SIG-M5 (cell line): ENCODE data around the gene RNU1-4.
"Not testable (repeated sequence)": the region's sequence is repeated elsewhere in the genome, so short reads cannot be mapped to it uniquely, and the experiment has no call there.

Source experiments
- DNase-seq: peaks from one replicate; lab custom pipeline; 2025; lab: John Stamatoyannopoulos, UW

The RNU1-4 gene

DNA sequence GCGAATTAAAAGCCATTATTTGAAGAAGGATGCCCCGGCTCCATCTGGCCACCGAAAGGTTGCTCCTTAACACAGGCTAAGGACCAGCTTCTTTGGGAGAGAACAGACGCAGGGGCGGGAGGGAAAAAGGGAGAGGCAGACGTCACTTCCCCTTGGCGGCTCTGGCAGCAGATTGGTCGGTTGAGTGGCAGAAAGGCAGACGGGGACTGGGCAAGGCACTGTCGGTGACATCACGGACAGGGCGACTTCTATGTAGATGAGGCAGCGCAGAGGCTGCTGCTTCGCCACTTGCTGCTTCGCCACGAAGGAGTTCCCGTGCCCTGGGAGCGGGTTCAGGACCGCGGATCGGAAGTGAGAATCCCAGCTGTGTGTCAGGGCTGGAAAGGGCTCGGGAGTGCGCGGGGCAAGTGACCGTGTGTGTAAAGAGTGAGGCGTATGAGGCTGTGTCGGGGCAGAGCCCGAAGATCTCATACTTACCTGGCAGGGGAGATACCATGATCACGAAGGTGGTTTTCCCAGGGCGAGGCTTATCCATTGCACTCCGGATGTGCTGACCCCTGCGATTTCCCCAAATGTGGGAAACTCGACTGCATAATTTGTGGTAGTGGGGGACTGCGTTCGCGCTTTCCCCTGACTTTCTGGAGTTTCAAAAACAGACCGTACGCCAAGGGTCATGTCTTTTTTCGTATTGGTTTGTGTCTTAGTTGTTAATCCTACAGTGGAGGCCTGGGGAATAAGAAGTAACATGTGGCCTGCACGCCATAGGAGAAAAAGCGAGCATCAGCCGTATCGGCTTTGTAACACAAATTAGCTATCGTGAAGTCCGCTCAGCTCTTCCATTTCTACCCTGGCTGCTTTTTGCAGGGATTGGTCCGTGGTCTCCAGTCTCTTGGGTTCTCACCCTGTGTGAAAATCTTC, at the start of gene RNU1-4:
Gene RNU1-4, plus strand, starts transcription at position 470 of the 918 bp plus-strand sequence.
- DNase-seq: not testable (repeated sequence)

DNA sequence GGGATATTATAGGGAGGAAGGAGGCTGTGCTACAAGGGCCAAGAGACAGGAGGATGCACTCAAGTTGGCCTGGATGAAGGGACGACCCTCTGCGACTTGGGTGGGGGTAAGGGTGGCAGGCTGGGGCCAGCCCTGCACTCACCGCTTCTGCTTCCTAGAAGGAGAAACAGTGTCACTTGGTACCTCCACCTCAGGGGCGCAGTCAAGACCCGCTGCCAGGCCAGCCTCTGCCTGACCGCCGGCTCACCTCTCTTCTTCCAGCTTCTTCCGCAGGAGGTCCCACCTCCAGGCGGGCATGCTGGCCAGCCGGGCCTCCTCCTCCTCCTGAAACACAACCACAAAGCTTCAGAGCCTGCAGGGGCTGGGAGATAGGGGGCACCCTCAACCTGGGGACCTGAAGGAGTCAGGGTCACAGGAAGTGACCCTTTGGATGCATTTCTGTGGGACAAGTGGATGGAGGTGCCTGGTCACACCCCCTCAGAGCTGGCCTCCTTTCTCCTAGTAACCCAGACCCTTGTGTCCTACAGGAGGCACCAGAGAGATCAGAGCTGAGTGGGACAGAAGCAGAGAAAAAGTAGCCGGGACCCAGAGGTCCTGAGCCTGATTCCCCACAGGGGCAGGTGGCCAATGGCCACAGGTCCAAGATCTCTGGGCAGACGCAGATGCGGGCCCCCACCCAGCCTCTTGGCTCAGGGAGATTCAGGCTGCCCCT, 49.2 kb upstream of the RNU1-4 start:
- not testable (repeated sequence) for DNase-seq

DNA sequence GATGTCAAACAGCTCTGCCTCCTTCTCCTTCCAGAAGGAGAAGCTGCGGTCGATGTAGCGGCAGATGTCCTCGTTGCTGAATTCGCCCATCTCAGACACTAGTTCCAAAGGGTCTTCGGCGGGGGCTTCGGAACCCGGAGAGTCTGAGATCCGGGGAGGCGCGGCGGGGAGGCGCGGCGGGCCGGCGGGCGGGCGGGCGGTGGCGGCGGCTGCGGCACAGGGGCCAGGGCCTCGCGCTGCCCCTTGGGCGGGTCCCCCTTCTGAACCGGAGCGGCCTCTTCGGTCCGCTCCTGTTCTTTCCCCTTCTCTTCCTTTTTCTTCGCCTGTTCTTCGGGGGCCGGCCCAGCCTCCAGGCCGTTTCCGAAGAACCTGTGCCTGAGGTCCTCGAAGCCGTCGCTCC, 48.0 kb upstream of the RNU1-4 start:
- not testable (repeated sequence) for DNase-seq

DNA sequence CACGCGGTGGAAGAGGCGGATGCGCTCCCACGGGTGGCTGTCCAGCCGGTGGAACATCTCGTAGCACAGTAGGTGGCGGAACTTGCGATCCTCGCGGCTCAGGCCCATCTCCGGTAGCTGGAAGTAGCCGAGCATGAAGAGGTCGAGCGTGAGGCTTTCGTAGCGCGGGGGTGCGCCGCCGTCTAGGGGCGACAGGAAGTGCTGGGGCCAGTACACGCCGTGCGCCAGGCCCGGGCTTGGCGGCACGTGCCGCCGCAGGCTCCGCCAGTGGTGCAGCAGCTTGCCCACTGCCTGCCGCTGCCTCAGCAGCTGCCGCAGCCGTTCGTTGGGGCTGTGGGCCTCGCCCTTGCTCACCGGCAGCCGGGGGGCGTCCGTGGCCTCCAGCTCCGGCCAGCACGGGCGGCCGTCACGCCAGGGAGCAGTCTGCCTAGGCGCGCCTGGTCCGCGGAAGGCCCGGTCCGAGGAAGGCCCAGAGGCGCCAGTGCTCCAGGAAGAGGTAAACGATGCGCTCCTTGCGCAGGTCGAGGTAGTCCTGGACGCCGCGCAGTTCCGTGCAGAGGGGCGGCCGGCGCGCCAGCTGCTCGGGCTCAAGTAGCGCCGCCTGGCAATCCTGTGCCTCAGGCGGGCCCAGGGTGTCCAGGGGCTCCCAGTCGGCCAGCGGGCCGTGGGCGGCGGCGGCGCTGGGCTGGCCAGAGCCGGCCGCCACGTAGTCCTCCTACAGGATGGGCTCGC, 47.4 kb upstream of the RNU1-4 start:
- DNase-seq: not testable (repeated sequence)

DNA sequence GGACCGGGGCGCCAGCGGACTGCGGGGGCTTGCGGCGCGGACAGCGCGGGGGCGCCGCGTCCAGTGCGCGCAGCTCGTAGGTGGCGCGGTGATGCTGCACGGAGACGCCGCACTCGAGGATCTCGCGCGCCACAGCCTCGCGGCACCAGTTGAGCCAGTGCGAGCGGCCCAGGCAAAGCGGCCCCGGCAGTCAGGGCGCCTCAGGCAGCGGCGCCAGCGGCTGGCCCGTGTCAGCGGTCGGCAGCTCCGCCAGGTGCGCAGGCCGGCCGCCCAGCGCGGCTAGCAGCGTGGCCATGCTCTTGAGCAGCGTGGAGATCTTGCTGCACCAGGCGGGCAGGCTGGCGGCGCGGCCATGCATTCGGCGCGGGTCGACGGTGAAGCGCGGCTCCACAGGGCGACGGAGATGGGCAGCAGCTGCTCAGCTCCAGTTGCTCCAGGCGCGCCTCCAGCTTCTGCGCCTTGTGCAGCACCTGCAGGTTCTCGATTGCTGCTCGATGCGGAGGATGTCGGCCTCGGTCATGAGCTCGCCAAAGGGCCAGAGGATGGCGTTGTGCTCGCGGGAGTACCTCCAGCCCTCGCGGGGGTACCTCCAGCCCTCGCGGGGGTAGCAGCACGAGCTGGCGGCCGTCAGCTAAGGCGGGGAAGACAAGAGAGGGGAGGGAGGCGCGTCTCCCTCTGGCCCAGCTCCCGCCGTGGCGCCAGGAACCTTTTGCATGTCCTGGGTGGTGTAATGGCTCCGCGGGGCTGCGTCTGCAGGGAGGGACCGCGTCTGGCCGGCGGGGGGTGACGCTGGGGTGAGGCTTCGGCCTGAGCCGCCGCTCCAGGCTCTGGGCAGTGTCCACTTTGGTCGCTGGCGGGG, 46.6 kb upstream of the RNU1-4 start:
- not testable (repeated sequence) for DNase-seq

DNA sequence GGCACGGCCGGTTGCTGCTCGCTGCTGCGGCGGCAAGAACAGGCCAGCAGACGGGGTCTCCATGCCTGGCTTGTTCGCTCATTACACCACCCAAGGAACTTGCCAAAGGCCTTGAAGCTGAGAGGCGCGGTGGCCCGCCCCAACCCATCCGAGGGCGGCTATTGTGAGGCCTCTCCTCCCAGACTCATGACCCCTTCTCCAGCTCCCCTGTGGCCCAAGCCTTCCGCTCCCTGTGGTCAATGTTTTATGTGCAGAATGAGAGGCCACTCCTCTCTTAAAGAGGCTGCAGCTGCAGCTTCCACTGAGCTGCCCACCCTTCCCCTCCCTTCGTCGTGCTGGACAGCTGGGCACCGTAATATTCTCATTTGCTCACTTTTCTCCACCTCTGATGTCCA, 46.0 kb upstream of the RNU1-4 start:
- DNase-seq: not testable (repeated sequence)

DNA sequence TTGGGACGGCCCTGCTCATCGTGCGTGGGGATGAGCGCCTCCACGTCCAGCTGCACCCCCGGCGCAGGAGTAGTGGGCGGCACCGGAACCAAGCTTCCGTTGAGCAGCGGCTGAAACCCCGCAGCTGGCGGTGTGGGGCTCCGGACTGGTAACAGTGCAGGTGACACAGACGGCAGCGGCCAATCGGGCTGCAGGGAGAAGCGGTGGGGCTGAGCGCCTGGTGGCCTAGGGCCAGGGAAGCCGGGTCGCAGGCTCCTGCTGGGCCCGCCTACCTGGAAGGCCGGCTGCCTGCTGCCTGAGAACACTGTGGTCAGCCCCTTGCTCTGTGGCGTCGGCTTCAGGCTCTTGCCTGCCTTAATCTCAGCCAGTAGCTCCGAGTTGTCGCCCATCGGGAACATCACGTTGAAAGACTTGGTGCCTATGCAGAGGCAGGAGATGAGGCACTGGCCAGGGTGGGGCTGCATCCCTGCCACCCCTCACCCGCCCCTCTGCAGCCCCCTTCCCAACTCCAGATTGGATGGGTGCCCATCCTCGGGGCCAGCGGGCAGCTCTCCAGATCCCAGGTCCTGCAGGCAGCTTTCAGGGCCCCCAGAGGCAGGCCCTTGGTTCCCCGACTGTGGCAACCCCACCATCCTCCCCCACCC, 43.7 kb upstream of the RNU1-4 start:
- not testable (repeated sequence) for DNase-seq

DNA sequence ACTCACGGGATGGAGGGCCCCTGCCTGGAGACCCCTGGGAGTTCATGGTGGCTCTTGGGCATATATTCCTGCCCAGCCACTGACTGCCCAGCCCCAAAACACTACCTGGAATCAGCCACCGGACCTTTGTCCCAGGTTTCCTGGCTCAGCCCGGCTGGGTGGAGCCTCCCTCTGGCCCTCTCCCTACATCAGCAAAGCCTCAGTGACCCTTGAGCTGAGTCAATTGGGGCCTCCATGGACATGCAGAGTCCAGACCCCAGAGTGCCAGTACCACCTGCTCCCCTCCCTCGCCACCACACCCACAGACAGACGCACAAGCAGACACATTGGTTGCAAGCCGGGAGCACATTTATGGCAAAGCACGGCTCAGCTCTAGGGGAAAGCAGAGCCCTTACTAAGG, 43.2 kb upstream of the RNU1-4 start:
- DNase-seq: not testable (repeated sequence)

DNA sequence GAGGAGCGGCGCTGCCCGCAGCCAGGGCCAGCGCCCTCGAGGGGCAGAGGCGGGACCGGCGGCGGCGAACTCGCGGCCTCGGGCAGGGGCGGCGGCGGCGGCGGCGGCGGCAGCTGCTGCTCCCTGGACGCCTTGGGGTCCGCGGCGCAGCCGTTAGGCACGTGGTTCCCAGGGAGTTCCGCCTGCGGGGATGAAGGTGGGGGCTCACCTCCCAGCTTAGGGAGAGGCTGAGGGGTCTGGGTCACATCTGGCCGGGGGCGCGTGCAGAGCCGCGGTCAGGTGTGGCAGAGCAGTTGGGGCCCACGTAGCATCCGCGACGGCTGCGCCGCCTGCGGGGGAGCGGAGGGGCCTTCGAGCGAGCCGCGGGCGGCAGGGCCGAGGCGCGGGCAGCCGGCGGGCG, 40.9 kb upstream of the RNU1-4 start:
- DNase-seq: not testable (repeated sequence)

DNA sequence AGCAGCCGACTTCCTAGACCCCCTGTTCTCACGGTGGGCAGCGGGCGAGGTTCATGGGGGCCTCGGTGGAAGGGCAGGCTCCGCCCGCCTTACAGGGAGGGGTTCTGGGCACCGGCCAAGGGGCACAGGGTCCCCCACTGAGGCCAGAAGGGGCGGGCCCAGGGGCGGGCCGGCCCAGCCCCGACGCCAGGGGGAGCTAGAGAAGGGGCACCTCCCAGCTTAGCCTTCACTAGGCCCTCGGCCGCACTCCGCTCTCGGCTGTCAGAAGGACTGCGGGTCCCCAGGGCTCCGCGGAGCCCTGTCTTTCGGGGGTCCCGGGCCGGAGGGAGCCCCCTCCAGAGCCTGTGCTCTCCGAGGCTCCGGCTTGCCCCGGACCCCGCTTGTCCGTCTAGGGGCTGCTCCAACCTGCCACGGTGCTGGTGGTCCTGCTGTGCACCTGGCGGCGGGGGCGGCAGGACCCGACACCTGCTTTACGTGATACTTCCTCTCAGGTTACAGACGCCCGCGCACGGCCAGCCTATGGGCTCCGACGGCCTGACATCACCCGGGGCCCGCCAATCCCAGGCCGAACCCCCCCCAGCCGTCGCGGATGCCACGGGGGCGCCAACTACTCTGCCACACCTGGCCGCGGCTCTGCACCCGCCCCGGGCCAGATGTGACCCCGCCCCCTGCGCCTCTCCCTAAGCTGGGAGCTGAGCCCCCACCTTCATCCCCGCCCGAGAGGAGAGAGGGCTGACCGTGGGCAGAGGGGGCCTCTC, 40.0 kb upstream of the RNU1-4 start:
- DNase-seq: not testable (repeated sequence)

DNA sequence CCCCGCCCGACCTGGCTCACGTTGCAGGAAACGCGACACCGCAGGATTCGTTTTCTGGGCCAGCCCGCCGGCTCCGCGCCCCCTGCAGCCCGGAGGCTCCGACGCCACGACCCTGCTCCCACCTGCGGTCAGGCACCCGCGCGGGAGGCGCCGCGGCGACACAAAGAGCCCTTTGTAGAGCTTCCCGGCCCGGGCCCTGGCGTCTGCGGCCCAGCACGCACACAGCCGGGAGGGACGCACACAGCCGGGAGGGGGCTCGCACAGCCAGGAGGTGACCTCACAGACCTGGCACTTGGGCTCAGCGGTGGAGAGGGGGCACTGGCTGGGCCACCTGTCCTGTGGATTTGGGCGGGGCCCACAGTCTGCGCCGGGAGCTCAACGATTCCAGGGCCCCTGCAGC, 39.1 kb upstream of the RNU1-4 start:
- DNase-seq: not testable (repeated sequence)

DNA sequence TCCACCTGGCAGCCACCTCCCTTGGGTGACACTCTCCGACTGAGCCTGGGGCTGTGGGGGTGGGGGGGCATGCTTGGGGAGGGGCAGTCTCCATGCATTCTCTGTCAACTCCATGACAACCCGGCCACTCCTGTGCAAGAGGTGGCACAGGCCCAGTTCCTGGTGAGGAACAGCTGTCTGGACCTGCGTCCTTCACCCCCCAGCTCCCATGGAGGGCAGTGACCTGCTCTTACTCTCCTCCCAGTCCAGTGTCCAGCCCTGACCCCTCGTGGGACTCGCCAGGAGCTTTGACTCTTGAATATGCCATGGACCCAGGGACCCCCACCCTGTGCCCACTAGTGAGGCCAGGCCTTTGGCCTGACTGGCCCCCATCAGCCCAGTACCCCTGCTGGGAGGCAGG, 38.0 kb upstream of the RNU1-4 start:
- not testable (repeated sequence) for DNase-seq

DNA sequence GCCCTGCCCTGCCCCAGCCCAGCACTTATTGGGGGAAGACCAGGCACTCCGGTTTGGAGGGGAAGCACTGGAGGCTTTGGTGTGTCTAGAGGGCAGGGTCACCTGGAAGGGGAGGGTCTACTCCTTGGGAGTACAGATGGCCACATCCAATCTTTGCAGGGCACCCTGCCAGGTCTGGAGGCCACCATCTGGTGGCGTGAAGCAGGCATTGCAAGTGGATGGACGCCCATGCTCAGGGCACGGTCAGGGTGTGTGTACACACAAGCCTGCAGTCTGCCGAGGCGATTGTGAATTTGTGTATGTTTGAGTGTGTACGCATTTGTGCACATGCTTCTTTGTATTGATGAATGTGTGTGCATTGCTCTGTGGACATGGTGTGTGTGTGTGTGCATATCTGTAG, 37.2 kb upstream of the RNU1-4 start:
- not testable (repeated sequence) for DNase-seq

DNA sequence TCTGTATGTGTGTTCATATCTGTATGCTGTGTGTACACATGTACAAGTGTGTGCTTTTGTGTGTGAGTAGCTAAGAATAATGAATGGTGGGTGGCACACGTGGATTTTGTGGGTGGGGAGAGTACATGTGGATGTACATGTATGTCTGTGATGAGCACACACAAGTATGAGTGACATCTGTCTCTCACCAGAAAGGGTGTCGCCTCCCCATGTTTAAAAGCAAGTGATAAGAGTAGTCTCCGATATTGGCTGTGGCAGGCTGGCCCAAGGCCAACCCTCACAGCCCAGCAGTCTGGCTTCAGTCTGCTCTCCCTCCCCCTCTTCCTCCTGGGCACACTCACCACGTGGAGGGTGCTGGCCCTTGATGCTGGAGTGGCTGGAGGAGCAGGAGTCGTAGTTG, 36.7 kb upstream of the RNU1-4 start:
- not testable (repeated sequence) for DNase-seq

DNA sequence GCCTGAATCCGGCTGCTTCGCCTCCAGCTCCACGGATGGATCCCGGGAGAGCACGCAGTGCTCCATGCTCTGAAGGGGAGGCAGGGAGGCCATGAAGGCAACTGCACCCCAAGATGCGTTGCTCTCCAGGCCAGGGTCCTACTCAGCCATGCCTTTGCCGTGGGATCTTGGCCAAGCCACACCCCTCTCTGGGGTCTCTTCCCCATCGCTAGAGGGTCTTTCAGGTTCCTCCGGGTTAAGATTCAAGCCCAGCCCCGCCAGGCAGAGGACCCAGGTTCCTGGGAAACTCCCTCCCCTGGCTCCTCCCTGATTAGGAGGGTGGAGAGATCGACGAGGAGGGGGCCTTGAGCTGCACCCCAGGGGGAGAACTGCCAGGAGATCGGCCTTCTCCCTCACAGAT, 36.2 kb upstream of the RNU1-4 start:
- not testable (repeated sequence) for DNase-seq

DNA sequence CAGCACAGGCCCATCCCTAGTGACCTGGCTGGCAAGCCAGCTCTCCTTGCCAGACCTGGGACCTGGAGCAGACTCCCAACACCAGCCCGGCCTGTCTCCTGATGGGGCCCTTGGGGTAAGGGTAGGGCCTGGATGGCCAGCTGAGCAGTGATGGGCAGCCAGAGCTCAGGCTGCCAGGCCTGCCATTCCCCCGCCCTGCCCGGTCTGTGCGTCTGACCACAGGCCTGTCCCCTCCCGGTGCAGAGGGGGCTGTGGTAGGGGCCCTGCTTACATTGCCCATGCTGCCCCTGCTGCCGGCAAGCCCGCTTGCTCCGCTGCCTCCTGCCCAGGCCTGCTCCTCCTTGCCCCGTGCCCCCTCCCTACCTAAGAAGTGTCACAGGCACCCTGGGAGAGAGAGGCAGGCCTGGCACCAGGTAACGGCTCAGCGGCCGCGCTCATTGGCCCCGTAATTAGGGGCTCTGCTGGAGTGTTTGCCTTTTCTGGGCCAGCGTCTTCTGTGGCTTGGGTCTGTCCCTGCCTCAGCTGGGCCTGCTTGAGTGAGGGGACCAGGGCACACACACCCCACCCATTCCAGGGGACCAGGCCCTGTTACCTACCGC, 35.7 kb upstream of the RNU1-4 start:
- DNase-seq: not testable (repeated sequence)

DNA sequence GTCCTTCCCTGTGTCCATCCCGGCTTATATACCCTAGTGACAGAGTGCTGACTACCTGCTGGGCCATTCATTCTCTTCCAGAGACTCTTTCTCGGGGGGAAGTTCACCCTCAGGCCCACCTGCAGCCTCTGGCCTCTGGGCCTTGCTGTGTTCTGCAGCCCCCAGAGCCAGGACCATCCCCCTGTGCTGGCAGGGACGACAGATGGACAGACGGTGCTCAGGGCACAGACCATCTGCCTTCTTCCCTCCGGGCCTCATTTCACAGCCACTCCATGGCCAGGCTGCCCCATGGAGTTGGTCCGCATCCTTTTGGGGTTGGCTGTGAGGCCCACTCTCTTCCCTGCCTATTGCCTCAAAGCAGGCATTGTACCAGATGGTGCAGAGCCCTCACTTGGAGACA, 34.0 kb upstream of the RNU1-4 start:
- not testable (repeated sequence) for DNase-seq

DNA sequence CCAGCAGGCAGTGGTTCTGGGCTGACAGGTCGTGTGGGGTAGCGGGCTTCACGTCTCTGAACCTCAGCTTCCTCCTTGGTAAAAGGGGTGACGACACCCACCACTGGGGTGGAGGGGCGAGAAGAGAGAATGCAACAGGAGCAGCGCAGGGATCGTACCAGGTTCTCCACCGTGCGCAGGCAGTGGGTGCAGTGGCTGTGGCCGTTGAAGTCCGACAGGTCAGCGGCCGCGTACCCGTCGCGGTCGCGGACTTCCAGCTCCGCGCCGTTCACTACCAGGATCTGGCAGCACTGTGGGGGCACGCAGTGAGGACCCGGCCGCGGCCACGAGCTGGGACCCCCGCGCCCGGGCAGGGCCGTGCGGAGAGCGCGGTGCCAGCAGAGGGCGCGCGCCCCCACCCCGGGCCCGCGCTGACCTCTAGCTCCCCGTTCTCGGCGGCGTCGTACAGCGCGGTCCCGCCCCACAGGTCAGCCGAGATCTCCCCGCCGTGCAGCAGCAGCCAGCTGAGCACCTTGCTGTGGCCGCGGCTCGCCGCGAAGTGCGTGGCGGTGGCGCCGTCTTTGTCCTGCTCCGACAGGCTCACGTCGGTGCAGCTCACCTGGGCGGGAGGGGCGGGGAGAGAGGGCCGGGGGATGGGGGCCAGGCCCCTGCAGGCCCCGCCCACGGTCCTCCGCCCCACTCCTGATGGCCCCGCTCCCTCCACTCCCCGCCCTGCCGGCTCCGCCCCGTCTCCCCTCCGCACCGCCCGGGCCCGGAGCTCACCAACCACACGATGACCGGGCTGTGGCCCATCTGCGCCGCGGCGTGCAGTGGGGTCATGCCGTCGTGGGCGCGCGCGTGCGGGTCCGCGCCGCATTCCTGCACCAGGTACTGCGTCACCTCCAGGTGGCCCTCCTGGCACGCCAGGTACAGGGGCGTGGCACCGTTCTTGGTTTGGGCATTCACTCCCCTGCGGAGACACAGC, 32.9 kb upstream of the RNU1-4 start:
- not testable (repeated sequence) for DNase-seq
